HepG2 (cell line): ENCODE measurements around the gene VPS37B. TPM values are rescaled to one million over a fixed set of nuclear protein-coding genes. Genes with fewer than 3 reads are reported as not detected.
A peak's percentile ranks its signal among the peaks of the same experiment; 100 is the strongest.

Experiments used
- ATAC-seq: fragments of 200-7000 bp; cut with Tn5 transposase; 3 replicates; pipeline ENCODE4 v1.9.1; 2020; ENCODE audit warnings: mild to moderate bottlenecking, moderate library complexity
- BruUV-seq: library from RNA; stranded (reverse); fragments of 400-500 nt; replicated peaks from 2 replicates; lab custom pipeline; 2021; lab: Mats Ljungman, UMichigan
- CTCF ChIA-PET: fragments of 300-600 bp; formaldehyde crosslinking; extraction: SDS; loops from one replicate; lab custom pipeline; 2021; ENCODE audit warnings: low total read pairs, inconsistent platforms, low intra/inter-chr PET ratio; lab: Yijun Ruan, JAX
- POLR2A ChIA-PET: fragments of 350-600 bp; sonication (Branson Sonifier 250); formaldehyde crosslinking; loops from one replicate; lab custom pipeline; 2020; ENCODE audit warnings: antibody characterized with exemption, inconsistent platforms; lab: Yijun Ruan, JAX
- DNase-seq: peaks from one replicate; pipeline ENCODE4 v3.0.0-alpha.2; 2015; ENCODE audit warnings: low spot score
- FAIRE-seq: peaks from 3 replicates; lab custom pipeline; 2011; peaks lifted over from hg19 to GRCh38; lab: Jason Lieb, UNC
- H2AFZ ChIP-seq: one replicate; pipeline ENCODE4 v1.6.1; 2011; ENCODE audit warnings: low read length, inconsistent platforms
- H3K27ac ChIP-seq: fragments of 300-600 bp; 3 replicates; pipeline ENCODE4 v1.8.0; 2011; ENCODE audit warnings: mixed run types, mild to moderate bottlenecking, mixed read lengths, low read length, inconsistent platforms; ENCODE audit not compliant: insufficient read depth; ENCODE audit errors: extremely low read length
- H3K27me3 ChIP-seq, 2 experiments: fragments of 200-600 bp in 1 of 2; 2 replicates in 1 of 2; 3 replicates in 1 of 2; pipeline versions ENCODE4 v1.6.0 to v1.8.0; 2011; ENCODE audit warnings: low read length in 2 of 2, mild to moderate bottlenecking in 2 of 2, moderate library complexity in 2 of 2, inconsistent platforms in 1 of 2; ENCODE audit not compliant: insufficient read depth in 2 of 2, control insufficient read depth in 1 of 2
- H3K36me3 ChIP-seq, 2 experiments: fragments of 200-600 bp in 1 of 2; replicated peaks in 1 of 2; 2 replicates in 1 of 2; 3 replicates in 1 of 2; pipeline versions ENCODE4 v1.5.1 to v1.8.0; 2011; ENCODE audit warnings: low read length in 2 of 2, inconsistent platforms in 1 of 2; ENCODE audit not compliant: insufficient read depth in 2 of 2, control insufficient read depth in 1 of 2
- H3K4me1 ChIP-seq: 2 replicates; pipeline ENCODE4 v1.5.1; 2012; ENCODE audit warnings: low read length, inconsistent platforms; ENCODE audit not compliant: insufficient read depth
- H3K4me2 ChIP-seq: 2 replicates; pipeline ENCODE4 v1.6.0; 2011; ENCODE audit warnings: low read depth, low read length, inconsistent platforms
- H3K4me3 ChIP-seq, 3 experiments: fragments of 200-600 bp in 1 of 3; sonication (generic), shearing (Covaris generic) in 1 of 3; replicated peaks in 1 of 3; 2 replicates each; pipeline ENCODE4 v1.5.1; 2011 to 2016; ENCODE audit warnings: low read length in 3 of 3, inconsistent platforms in 2 of 3, low read depth in 2 of 3, mild to moderate bottlenecking in 2 of 3, control low read depth in 1 of 3, mixed read lengths in 1 of 3; ENCODE audit not compliant: insufficient read depth in 1 of 3
- H3K79me2 ChIP-seq: one replicate; pipeline ENCODE4 v1.6.1; 2011; ENCODE audit warnings: low read length, inconsistent platforms; ENCODE audit not compliant: insufficient read depth
- H3K9ac ChIP-seq: 2 replicates; pipeline ENCODE4 v1.6.0; 2011; ENCODE audit warnings: mild to moderate bottlenecking, low read depth, low read length, inconsistent platforms; ENCODE audit not compliant: insufficient read depth
- H3K9me3 ChIP-seq: 2 replicates; pipeline ENCODE4 v1.5.1; 2012; ENCODE audit warnings: mild to moderate bottlenecking, low read length
- H4K20me1 ChIP-seq: 2 replicates; pipeline ENCODE4 v1.6.0; 2011; ENCODE audit warnings: inconsistent platforms, mild to moderate bottlenecking, low read length, moderate library complexity; ENCODE audit not compliant: insufficient read depth
- ADNP ChIP-seq: sonication (generic); formaldehyde crosslinking; IDR thresholded peaks from 2 replicates; pipeline ENCODE4 v1.4.0; 2020; ENCODE audit warnings: missing genetic modification reagents
- E2F5 ChIP-seq: sonication (generic); formaldehyde crosslinking; conservative IDR thresholded peaks from 2 replicates; pipeline ENCODE4 v1.4.0; 2020; ENCODE audit warnings: missing genetic modification reagents
- HNF1A ChIP-seq, 2 experiments: sonication (generic) in 1 of 2; formaldehyde crosslinking in 1 of 2; IDR thresholded peaks; 2 replicates each; pipeline versions ENCODE4 v1.4.0 to v1.6.1; 2016 to 2020; ENCODE audit warnings: borderline replicate concordance in 1 of 2, low read depth in 1 of 2, mild to moderate bottlenecking in 1 of 2, missing genetic modification reagents in 1 of 2
- KLF11 ChIP-seq: IDR thresholded peaks from 2 replicates; pipeline ENCODE4 v1.6.1; 2016; ENCODE audit warnings: missing compliant biosample characterization
- SAP130 ChIP-seq: IDR thresholded peaks from 2 replicates; pipeline ENCODE4 v1.6.1; 2016; ENCODE audit warnings: low read depth
- ZKSCAN5 ChIP-seq: sonication (generic); formaldehyde crosslinking; IDR thresholded peaks from 2 replicates; pipeline ENCODE4 v1.5.1; 2020; ENCODE audit warnings: mild to moderate bottlenecking, missing genetic modification reagents
- ZNF12 ChIP-seq: sonication (generic); formaldehyde crosslinking; IDR thresholded peaks from 2 replicates; pipeline ENCODE4 v1.5.0; 2020; ENCODE audit warnings: missing genetic modification reagents
- ZSCAN9 ChIP-seq: IDR thresholded peaks from 2 replicates; pipeline ENCODE4 v1.6.1; 2016; ENCODE audit warnings: borderline replicate concordance
- WGBS: methylation state at CpG from one replicate; pipeline ENCODE4 v1.1.6; 2017; ENCODE audit warnings: low lambda C conversion rate; 5-methylcytosine and 5-hydroxymethylcytosine counted together
- in situ Hi-C: cut with HindIII; loops from 2 replicates; pipeline ENCODE4 v1.10.0; 2017; ENCODE audit warnings: low pct_unique_long_range_greater_than_20kb; ENCODE audit not compliant: extremely low pct_ligation_motif_present
- intact Hi-C: fragments of 100-400 bp; cut with micrococcal nuclease; formaldehyde crosslinking; loops from one replicate; pipeline ENCODE4 v1.10.0; 2022; ENCODE audit not compliant: unreplicated experiment
- polyA plus RNA-seq, 8 experiments: library from polyadenylated mRNA; depleted of rRNA in 3 of 8; stranded (reverse) in 7 of 8; unstranded in 1 of 8; fragments of >200 nt; fragmentation: Illumina TruSeq in 4 of 8; extraction: Trizol in 4 of 8; gene quantifications; 2 replicates each; pipeline versions ENCODE4 v1.2.1 to v1.2.3, GENCODE V29; 2011 to 2016; ENCODE audit warnings: low read depth in 4 of 8, missing spikeins in 1 of 8, mixed read lengths in 1 of 8; ENCODE audit not compliant: insufficient read depth in 1 of 8
- total RNA-seq, 5 experiments: library from RNA; depleted of rRNA; stranded (reverse); fragments of >200 nt; fragmentation: Illumina TruSeq; extraction: Trizol; gene quantifications; 2 replicates each; pipeline ENCODE4 v1.2.3, GENCODE V29; 2016; ENCODE audit warnings: low read depth in 1 of 5

VPS37B gene
- total and polyA plus RNA-seq, 2 of the 13 experiments (the other 11 are each of a cell fraction or from before 2014, with no cell fraction given), result 4.6 to 5.3 TPM

- ATAC-seq (no peak), FAIRE-seq (no peak), DNase-seq (no peak)
- intact Hi-C loops, result no loop called here
- Histone ChIP-seq H4K20me1 (peaks cover 8% of the 10 kb centered on the region; the same call in 1 of the 2 replicates), H3K4me3 (no peak overlapping the region), H3K79me2 (peaks cover 8% of the 10 kb centered on the region), H3K36me3 (no peaks in the 10 kb centered on the region), H2AFZ (no peak overlapping the region), H3K4me1 (peaks cover 83% of the 10 kb centered on the region), H3K9me3 (no peaks in the 10 kb centered on the region), H3K27ac (peak overlapping the region; percentile 16), H3K9ac (no peak overlapping the region), H3K27me3 (no peaks in the 10 kb centered on the region; a peak in 1 of 5 replicates), H3K4me2 (peak overlapping the region; percentile 36)
- no peak for TF ChIP-seq E2F5 (CRISPR knock-in tag)
- TF ChIP-seq ZNF12, result peak; percentile 90
- 83% methylated on average over 5 of the region's 5 CpGs for WGBS
- POLR2A ChIA-PET, result interaction anchor here (1.1 kb wide), 1 partner anchor 16 kb away, joined by 3 read pairs; no protein-coding TSS in a partner anchor
- CTCF ChIA-PET, result no interaction called here
- in situ Hi-C loops, result no loop called here
- BruUV-seq, result no TSS peak
Measured at GRCh38 chr12:122838841-122839240, 57.1 kb downstream of the VPS37B start.

- intact Hi-C loops, result no loop called here
- Histone ChIP-seq H3K27ac (peak overlapping the region; percentile 9), H3K9ac (no peak overlapping the region), H2AFZ (no peak overlapping the region), H3K36me3 (no peaks in the 10 kb centered on the region), H3K4me1 (peaks cover 71% of the 10 kb centered on the region), H3K4me2 (peak overlapping the region; percentile 97), H4K20me1 (peaks cover 2% of the 10 kb centered on the region; the same call in 1 of the 2 replicates), H3K4me3 (peak overlapping the region; percentile 20 to 96 (median 75); a peak in 4 of 6 replicates), H3K79me2 (peaks cover 4% of the 10 kb centered on the region), H3K27me3 (no peaks in the 10 kb centered on the region; a peak in 1 of 5 replicates), H3K9me3 (no peaks in the 10 kb centered on the region)
- in situ Hi-C loops, result no loop called here
- CTCF ChIA-PET, result no interaction called here
- POLR2A ChIA-PET, result interaction anchor here (1.1 kb wide), 1 partner anchor 15 kb away, joined by 3 read pairs; no protein-coding TSS in a partner anchor
- WGBS, result 32% methylated on average over 22 of the region's 22 CpGs
- ATAC-seq (no peak), FAIRE-seq (peak; percentile 36), DNase-seq (peak; percentile 57)
- BruUV-seq, result no TSS peak
- TF ChIP-seq SAP130 (CRISPR knock-in tag) (0 out of 2 replicates have a peak, but pooled peaks have one; percentile 9), HNF1A (IDR thresholded peaks at IDR 0.05; ENCODE audit: low read depth) (peak; percentile 49), HNF1A (CRISPR knock-in tag; IDR thresholded peaks at IDR 0.05; ENCODE audit: borderline replicate concordance) (no peak; the same call in 1 of the 2 replicates), ZSCAN9 (CRISPR knock-in tag) (no peak), KLF11 (CRISPR knock-in tag) (no peak), ZKSCAN5 (CRISPR knock-in tag) (no peak), ADNP (CRISPR knock-in tag) (peak; percentile 31; the same call in 1 of the 2 replicates)
Measured at GRCh38 chr12:122837306-122838265, 58.3 kb downstream of the VPS37B start.
